ENCODE results near the gene HS1BP3. TPM values are rescaled to one million over a fixed set of nuclear protein-coding genes. Genes with fewer than 3 reads are reported as not detected.

Gene HS1BP3
- total RNA-seq, 1 donor from 2014 or later: 23.8 TPM

DNA sequence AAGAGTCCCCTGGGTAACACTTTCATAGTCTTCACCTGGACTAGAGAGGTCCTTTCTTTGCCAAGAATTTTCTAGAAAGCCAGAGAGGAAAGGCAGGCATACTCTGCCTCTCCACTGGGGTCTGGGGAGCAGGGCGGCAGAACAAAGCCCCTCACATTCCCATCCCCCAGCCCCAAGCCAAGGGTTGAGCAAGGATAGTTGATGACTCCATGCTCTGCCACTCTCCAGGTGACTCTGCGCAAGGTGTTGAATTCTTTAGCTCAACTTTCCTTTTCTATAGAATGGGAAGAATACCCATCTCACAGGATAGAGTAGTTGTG lies 13.1 kb upstream of the HS1BP3 start:
- peaks cover 17% of the 10 kb centered on the region for H3K27me3 Mint-ChIP-seq (ENCODE audit: unreplicated experiment)
- DNase-seq: no peak
- TF ChIP-seq, protein P1, sequence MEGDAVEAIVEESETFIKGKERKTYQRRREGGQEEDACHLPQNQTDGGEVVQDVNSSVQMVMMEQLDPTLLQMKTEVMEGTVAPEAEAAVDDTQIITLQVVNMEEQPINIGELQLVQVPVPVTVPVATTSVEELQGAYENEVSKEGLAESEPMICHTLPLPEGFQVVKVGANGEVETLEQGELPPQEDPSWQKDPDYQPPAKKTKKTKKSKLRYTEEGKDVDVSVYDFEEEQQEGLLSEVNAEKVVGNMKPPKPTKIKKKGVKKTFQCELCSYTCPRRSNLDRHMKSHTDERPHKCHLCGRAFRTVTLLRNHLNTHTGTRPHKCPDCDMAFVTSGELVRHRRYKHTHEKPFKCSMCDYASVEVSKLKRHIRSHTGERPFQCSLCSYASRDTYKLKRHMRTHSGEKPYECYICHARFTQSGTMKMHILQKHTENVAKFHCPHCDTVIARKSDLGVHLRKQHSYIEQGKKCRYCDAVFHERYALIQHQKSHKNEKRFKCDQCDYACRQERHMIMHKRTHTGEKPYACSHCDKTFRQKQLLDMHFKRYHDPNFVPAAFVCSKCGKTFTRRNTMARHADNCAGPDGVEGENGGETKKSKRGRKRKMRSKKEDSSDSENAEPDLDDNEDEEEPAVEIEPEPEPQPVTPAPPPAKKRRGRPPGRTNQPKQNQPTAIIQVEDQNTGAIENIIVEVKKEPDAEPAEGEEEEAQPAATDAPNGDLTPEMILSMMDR (IDR thresholded peaks at IDR 0.05; ENCODE audit: partially characterized antibody, unreplicated experiment): no peak
- no peaks in the 10 kb centered on the region for H3K36me3 Mint-ChIP-seq (ENCODE audit: unreplicated experiment)
- no peak overlapping the region for H3K4me3 Mint-ChIP-seq (ENCODE audit: unreplicated experiment)
- H3K27ac Mint-ChIP-seq (ENCODE audit: unreplicated experiment): no peak overlapping the region
- H3K9me3 Mint-ChIP-seq (ENCODE audit: unreplicated experiment): peaks cover 8% of the 10 kb centered on the region
- H3K4me1 Mint-ChIP-seq (ENCODE audit: low read depth, unreplicated experiment): peaks cover 3% of the 10 kb centered on the region

DNA sequence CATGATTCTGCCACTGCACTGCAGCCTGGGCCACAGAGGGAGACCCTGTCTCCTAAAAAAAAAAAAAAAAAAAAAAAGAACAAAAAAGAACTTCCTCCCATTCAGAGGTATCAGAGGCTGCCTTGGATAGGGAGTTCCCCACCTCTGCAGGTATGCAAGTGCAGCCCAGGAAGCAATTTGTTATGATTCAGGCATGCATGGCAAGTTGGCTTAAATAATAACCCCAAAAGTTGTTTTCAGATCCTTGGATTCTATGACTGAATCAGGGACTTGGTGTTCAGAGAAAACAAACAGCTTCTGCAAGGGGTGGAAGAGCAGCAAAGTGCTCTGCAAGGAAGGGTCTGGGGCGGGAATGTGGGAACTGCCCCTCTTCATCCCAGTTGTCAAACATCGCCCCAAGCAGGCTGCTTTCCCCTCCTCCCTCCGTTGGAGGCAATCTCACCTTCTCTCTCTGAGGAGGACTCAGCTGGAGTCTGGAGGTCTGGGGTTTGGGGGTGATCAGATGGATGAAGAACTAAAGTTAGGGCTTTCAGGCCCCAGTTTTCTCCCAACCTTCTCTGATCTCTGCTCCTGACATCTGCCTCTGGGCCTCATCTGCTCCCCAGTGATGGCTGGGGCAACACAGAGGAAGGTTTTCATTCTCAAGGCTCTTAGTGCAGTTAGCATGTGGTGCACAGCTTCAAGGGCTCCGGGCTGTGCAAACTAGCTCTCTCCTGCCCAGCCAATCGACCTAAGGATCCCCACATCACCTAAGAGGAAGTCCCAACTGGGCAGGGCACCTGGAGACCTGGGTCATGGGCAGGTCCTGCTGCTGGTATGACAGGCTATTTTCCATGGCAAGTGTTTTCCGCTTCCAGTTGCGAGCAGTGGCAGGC lies 12.5 kb upstream of the HS1BP3 start:
- DNase-seq: no peak
- Mint-ChIP-seq H3K4me3 (ENCODE audit: unreplicated experiment) (no peak overlapping the region), H3K9me3 (ENCODE audit: unreplicated experiment) (peaks cover 8% of the 10 kb centered on the region), H3K4me1 (ENCODE audit: low read depth, unreplicated experiment) (peaks cover 3% of the 10 kb centered on the region), H3K27ac (ENCODE audit: unreplicated experiment) (no peak overlapping the region), H3K27me3 (ENCODE audit: unreplicated experiment) (peaks cover 17% of the 10 kb centered on the region), H3K36me3 (ENCODE audit: unreplicated experiment) (no peaks in the 10 kb centered on the region)
- TF ChIP-seq, protein P1 (IDR thresholded peaks at IDR 0.05; ENCODE audit: partially characterized antibody, unreplicated experiment): no peak

DNA sequence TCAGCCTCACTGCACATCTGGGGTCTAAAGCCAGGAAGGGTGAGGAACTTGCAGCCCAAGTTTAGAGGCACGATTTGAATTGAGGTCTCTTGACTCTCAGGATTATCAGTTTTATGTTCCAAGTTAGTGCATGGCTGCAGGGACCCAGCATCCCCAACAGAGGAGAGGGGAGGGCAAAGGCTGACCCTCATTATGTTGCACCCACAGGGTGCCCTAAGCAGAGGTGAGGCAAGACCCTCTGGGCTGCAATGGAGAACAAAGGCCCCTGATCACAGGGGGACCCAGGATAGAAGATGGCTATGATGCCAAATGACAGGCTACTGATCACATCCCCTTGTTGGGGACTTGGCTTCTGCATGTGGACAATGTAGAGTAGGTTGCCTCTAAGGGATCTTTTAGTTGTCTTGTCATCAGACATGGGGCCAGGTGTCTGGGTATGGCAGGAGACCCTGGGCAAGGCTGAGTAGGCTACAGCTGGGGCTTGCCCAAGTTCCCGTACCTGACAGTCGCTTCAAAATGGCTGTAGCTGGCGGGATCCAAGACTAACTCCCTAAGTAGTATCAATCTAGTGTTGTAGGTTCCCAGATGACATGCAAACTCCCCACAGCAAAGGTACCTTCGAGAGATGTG lies 11.5 kb upstream of the HS1BP3 start:
- Mint-ChIP-seq H3K27ac (ENCODE audit: unreplicated experiment) (no peak overlapping the region), H3K36me3 (ENCODE audit: unreplicated experiment) (no peaks in the 10 kb centered on the region), H3K4me3 (ENCODE audit: unreplicated experiment) (no peak overlapping the region)

DNA sequence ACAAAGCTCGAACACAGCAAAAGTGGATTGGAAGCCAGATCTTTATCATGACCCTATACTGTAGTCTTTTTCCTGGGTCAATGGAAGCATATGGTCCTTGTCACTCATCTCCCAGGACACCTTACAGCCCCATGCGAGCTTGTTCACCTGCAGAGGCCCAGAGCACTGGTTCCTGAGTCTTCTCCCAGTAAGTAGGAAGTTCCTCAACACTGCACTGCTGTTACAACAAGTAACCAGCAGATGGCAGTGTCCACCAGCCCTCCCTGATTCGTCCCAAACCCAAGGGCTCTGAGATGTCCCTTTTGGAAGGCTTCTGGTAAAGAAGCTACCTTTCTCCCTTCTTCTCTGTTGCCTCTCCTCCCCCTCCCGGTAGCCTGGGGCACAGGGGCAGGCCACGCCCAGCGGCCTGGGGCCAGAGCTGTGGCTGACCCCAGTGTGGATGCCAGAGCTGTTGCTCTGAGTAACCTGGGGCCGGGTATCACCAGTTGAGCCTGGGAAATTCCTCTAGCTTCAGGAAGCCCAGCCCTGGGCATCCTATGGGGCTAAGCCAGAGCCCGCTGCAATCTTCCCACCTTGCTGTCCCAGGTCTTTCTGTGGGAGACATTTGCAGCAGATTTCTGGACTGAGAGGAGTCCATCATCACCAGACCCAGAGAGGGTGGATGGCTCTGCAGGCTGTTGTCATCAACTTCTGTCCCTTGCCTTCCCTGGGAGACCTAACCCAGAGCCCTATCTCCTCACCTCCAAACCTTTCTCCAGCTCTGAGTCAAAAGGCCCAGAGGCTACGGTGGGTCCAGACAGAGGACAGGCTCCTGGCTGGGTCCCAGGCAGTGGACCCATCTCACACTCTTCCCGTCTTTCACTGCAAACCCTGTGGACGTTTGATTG lies 10.8 kb upstream of the HS1BP3 start:
- peaks cover 12% of the 10 kb centered on the region for H3K4me1 Mint-ChIP-seq (ENCODE audit: low read depth, unreplicated experiment)

More for the DNA sequence above, 11.5 kb upstream of the HS1BP3 start:
- peaks cover 1% of the 10 kb centered on the region for H3K9me3 Mint-ChIP-seq (ENCODE audit: unreplicated experiment)
- TF ChIP-seq, protein P1 (IDR thresholded peaks at IDR 0.05; ENCODE audit: partially characterized antibody, unreplicated experiment): no peak
- peaks cover 12% of the 10 kb centered on the region for H3K27me3 Mint-ChIP-seq (ENCODE audit: unreplicated experiment)
- peaks cover 8% of the 10 kb centered on the region for H3K4me1 Mint-ChIP-seq (ENCODE audit: low read depth, unreplicated experiment)
- no peak for DNase-seq

More for the DNA sequence above, 10.8 kb upstream of the HS1BP3 start:
- H3K27ac Mint-ChIP-seq (ENCODE audit: unreplicated experiment): no peak overlapping the region
- no peak overlapping the region for H3K4me3 Mint-ChIP-seq (ENCODE audit: unreplicated experiment)
- peaks cover 12% of the 10 kb centered on the region for H3K27me3 Mint-ChIP-seq (ENCODE audit: unreplicated experiment)
- peaks cover 1% of the 10 kb centered on the region for H3K9me3 Mint-ChIP-seq (ENCODE audit: unreplicated experiment)
- TF ChIP-seq, protein P1 (IDR thresholded peaks at IDR 0.05; ENCODE audit: partially characterized antibody, unreplicated experiment): peak; percentile 93
- no peaks in the 10 kb centered on the region for H3K36me3 Mint-ChIP-seq (ENCODE audit: unreplicated experiment)
- peak; percentile 77 for DNase-seq

Measured in glutamatergic neuron (in vitro differentiated cells).